ENCODE results near the gene STARD7.

The STARD7 gene

GRCh38 chr2:96201338-96201737 lies 7.3 kb downstream of the STARD7 start:
- TF ChIP-seq POLR2A (IDR thresholded peaks at IDR 0.05; ENCODE audit: low read length) (no peak), GATA1 (IDR thresholded peaks at IDR 0.05; ENCODE audit: low read depth, low read length) (no peak)
- DNase-seq = no peak

GRCh38 chr2:96198921-96199320 lies 9.7 kb downstream of the STARD7 start:
- no peak for DNase-seq
- TF ChIP-seq POLR2A (IDR thresholded peaks at IDR 0.05; ENCODE audit: low read length) = no peak
- no peak for TF ChIP-seq GATA1 (IDR thresholded peaks at IDR 0.05; ENCODE audit: low read depth, low read length)

- no peak for DNase-seq
- TF ChIP-seq POLR2A (IDR thresholded peaks at IDR 0.05; ENCODE audit: low read length) (no peak), GATA1 (IDR thresholded peaks at IDR 0.05; ENCODE audit: low read depth, low read length) (no peak)
Measured at GRCh38 chr2:96197546-96198255, 10.9 kb downstream of the STARD7 start.

GRCh38 chr2:96195410-96196066 lies 13.1 kb downstream of the STARD7 start:
- TF ChIP-seq GATA1 (IDR thresholded peaks at IDR 0.05; ENCODE audit: low read depth, low read length) = no peak
- TF ChIP-seq POLR2A (IDR thresholded peaks at IDR 0.05; ENCODE audit: low read length) = peak; percentile 10
- peak; percentile 68 to 75 for DNase-seq

GRCh38 chr2:96191937-96192670 lies 16.5 kb downstream of the STARD7 start:
- no peak for TF ChIP-seq GATA1 (IDR thresholded peaks at IDR 0.05; ENCODE audit: low read depth, low read length)
- no peak for TF ChIP-seq POLR2A (IDR thresholded peaks at IDR 0.05; ENCODE audit: low read length)
- no peak for DNase-seq

- TF ChIP-seq GATA1 (IDR thresholded peaks at IDR 0.05; ENCODE audit: low read depth, low read length) (no peak), POLR2A (IDR thresholded peaks at IDR 0.05; ENCODE audit: low read length) (no peak)
- no peak for DNase-seq
Measured at GRCh38 chr2:96188821-96189526, 19.7 kb downstream of the STARD7 start.

GRCh38 chr2:96186562-96186961 lies 22.1 kb downstream of the STARD7 start:
- peak in 1 of 2 experiments; percentile 20 for DNase-seq
- TF ChIP-seq POLR2A (IDR thresholded peaks at IDR 0.05; ENCODE audit: low read length) (no peak), GATA1 (IDR thresholded peaks at IDR 0.05; ENCODE audit: low read depth, low read length) (no peak)

- TF ChIP-seq GATA1 (IDR thresholded peaks at IDR 0.05; ENCODE audit: low read depth, low read length) (no peak), POLR2A (IDR thresholded peaks at IDR 0.05; ENCODE audit: low read length) (no peak)
- no peak for DNase-seq
Measured at GRCh38 chr2:96185516-96185915, 23.1 kb downstream of the STARD7 start.

GRCh38 chr2:96184989-96185388 lies 23.6 kb downstream of the STARD7 start:
- no peak for TF ChIP-seq POLR2A (IDR thresholded peaks at IDR 0.05; ENCODE audit: low read length)
- TF ChIP-seq GATA1 (IDR thresholded peaks at IDR 0.05; ENCODE audit: low read depth, low read length) = no peak
- DNase-seq = no peak

GRCh38 chr2:96184188-96184587 lies 24.4 kb downstream of the STARD7 start:
- TF ChIP-seq GATA1 (IDR thresholded peaks at IDR 0.05; ENCODE audit: low read depth, low read length) = no peak
- TF ChIP-seq POLR2A (IDR thresholded peaks at IDR 0.05; ENCODE audit: low read length) = no peak
- no peak for DNase-seq

GRCh38 chr2:96181529-96181928 lies 27.1 kb downstream of the STARD7 start:
- no peak for DNase-seq
- no peak for TF ChIP-seq POLR2A (IDR thresholded peaks at IDR 0.05; ENCODE audit: low read length)
- TF ChIP-seq GATA1 (IDR thresholded peaks at IDR 0.05; ENCODE audit: low read depth, low read length) = no peak

- DNase-seq = no peak
- TF ChIP-seq POLR2A (IDR thresholded peaks at IDR 0.05; ENCODE audit: low read length) (no peak), GATA1 (IDR thresholded peaks at IDR 0.05; ENCODE audit: low read depth, low read length) (no peak)
Measured at GRCh38 chr2:96180521-96180920, 28.1 kb downstream of the STARD7 start.

GRCh38 chr2:96180002-96180401 lies 28.6 kb downstream of the STARD7 start:
- no peak for TF ChIP-seq GATA1 (IDR thresholded peaks at IDR 0.05; ENCODE audit: low read depth, low read length)
- no peak for TF ChIP-seq POLR2A (IDR thresholded peaks at IDR 0.05; ENCODE audit: low read length)
- DNase-seq = no peak

GRCh38 chr2:96176661-96177060 lies 32.0 kb downstream of the STARD7 start:
- TF ChIP-seq POLR2A (IDR thresholded peaks at IDR 0.05; ENCODE audit: low read length) (no peak), GATA1 (IDR thresholded peaks at IDR 0.05; ENCODE audit: low read depth, low read length) (no peak)
- DNase-seq = no peak
